K562 (cell line): ENCODE measurements around the gene AGAP3. TPM values are rescaled to one million over a fixed set of nuclear protein-coding genes. Genes with fewer than 3 reads are reported as not detected.

Experiments used
- ARID4B ChIP-seq: sonication (generic); formaldehyde crosslinking; IDR thresholded peaks from 2 replicates; pipeline ENCODE4 v1.8.0; 2022; ENCODE audit warnings: mild to moderate bottlenecking, missing genetic modification reagents
- BCOR ChIP-seq: fragments of 450-650 bp; IDR thresholded peaks from 2 replicates; pipeline ENCODE4 v1.6.1; 2016
- BHLHE40 ChIP-seq: IDR thresholded peaks from 2 replicates; pipeline ENCODE4 v1.6.1; 2011; ENCODE audit warnings: low read length, improper control_type of control experiment
- CEBPG ChIP-seq, 3 experiments: fragments of 200-800 bp in 1 of 3; sonication (Bioruptor generic) in 1 of 3; sonication (generic) in 1 of 3; formaldehyde crosslinking in 1 of 3; IDR thresholded peaks in 2 of 3; conservative IDR thresholded peaks in 1 of 3; 2 replicates each; pipeline versions ENCODE4 v1.6.1 to v1.8.0; 2016 to 2022; ENCODE audit warnings: missing compliant biosample characterization in 2 of 3, missing genetic modification characterization in 2 of 3, mild to moderate bottlenecking in 1 of 3, missing genetic modification reagents in 1 of 3
- CHD2 ChIP-seq: IDR thresholded peaks from 2 replicates; pipeline ENCODE4 v1.6.1; 2011; ENCODE audit warnings: low read depth, low read length
- COPS2 ChIP-seq: fragments of 450-650 bp; conservative IDR thresholded peaks from 2 replicates; pipeline ENCODE4 v1.6.1; 2016; ENCODE audit warnings: mild to moderate bottlenecking, moderate library complexity
- FIP1L1 ChIP-seq: fragments of 200-400 bp; formaldehyde crosslinking; IDR thresholded peaks from 2 replicates; pipeline ENCODE4 v1.6.1; 2018; ENCODE audit warnings: mild to moderate bottlenecking, low read depth, low read length; ENCODE audit not compliant: poor library complexity, severe bottlenecking
- FOXP1 ChIP-seq: sonication (generic); formaldehyde crosslinking; IDR thresholded peaks from 2 replicates; pipeline ENCODE4 v1.8.0; 2022; ENCODE audit warnings: mild to moderate bottlenecking, missing genetic modification reagents
- HDGF ChIP-seq: fragments of 450-650 bp; IDR thresholded peaks from 2 replicates; pipeline ENCODE4 v1.6.1; 2016
- IRF1 ChIP-seq: sonication (generic); formaldehyde crosslinking; IDR thresholded peaks from 2 replicates; pipeline ENCODE4 v1.8.0; 2022; ENCODE audit warnings: missing genetic modification reagents, mild to moderate bottlenecking, borderline replicate concordance
- JUNB ChIP-seq: fragments of 450-650 bp; formaldehyde crosslinking; conservative IDR thresholded peaks from 2 replicates; pipeline ENCODE4 v1.4.0; 2020; ENCODE audit warnings: mild to moderate bottlenecking
- RUNX1 ChIP-seq: sonication (generic); IDR thresholded peaks from 2 replicates; pipeline ENCODE4 v1.6.1; 2016; ENCODE audit warnings: antibody characterized with exemption, low read depth
- SAP30 ChIP-seq: fragments of 200-600 bp; sonication (generic); IDR thresholded peaks from 2 replicates; pipeline ENCODE4 v1.6.1; 2012; ENCODE audit warnings: borderline replicate concordance, low read depth, mild to moderate bottlenecking, moderate library complexity, low read length, control low read depth, inconsistent platforms; ENCODE audit not compliant: insufficient read depth, poor library complexity, severe bottlenecking
- SIX5 ChIP-seq, 2 experiments: IDR thresholded peaks; 2 replicates each; pipeline ENCODE4 v1.6.1; 2011; ENCODE audit warnings: low read length in 2 of 2, borderline replicate concordance in 1 of 2, low read depth in 1 of 2, mild to moderate bottlenecking in 1 of 2, moderate library complexity in 1 of 2; ENCODE audit not compliant: insufficient read depth in 1 of 2
- SREBF1 ChIP-seq: fragments of 150-350 bp; IDR thresholded peaks from 2 replicates; pipeline ENCODE4 v1.6.1; 2014; ENCODE audit warnings: antibody characterized with exemption, low read depth, low read length, borderline replicate concordance
- SRSF3 ChIP-seq: fragments of 200-400 bp; formaldehyde crosslinking; IDR thresholded peaks from 2 replicates; pipeline ENCODE4 v1.6.1; 2016; ENCODE audit warnings: mild to moderate bottlenecking, low read length, moderate library complexity; ENCODE audit not compliant: insufficient read depth
- ZNF280A ChIP-seq: fragments of 450-650 bp; IDR thresholded peaks from 2 replicates; pipeline ENCODE4 v1.6.1; 2018; ENCODE audit warnings: mild to moderate bottlenecking, low read depth; ENCODE audit not compliant: partially characterized antibody
- ZNF57 ChIP-seq: fragments of 450-650 bp; formaldehyde crosslinking; IDR thresholded peaks from 2 replicates; pipeline ENCODE4 v1.4.0; 2020; ENCODE audit warnings: mild to moderate bottlenecking, moderate library complexity
- polyA plus RNA-seq, 8 experiments: library from polyadenylated mRNA; depleted of rRNA in 4 of 8; stranded (reverse) in 5 of 8; unstranded in 3 of 8; fragments of >200 nt; fragmentation: Nextera tagmentation in 2 of 8; fragmentation: Illumina TruSeq in 1 of 8; extraction: Ambion mirVana in 2 of 8; extraction: Trizol in 1 of 8; gene quantifications; 2 replicates each; pipeline versions ENCODE4 v1.2.1 to v1.2.3, GENCODE V29; 2011 to 2014; ENCODE audit warnings: inconsistent platforms in 1 of 8, missing spikeins in 1 of 8
- total RNA-seq, 7 experiments: library from RNA; depleted of rRNA in 6 of 7; stranded (reverse); fragments of >200 nt in 6 of 7; fragmentation: Illumina TruSeq in 2 of 7; extraction: Trizol in 2 of 7; gene quantifications; 2 replicates each; pipeline versions ENCODE4 v1.2.1 to v1.2.3, GENCODE V29; 2011 to 2021; ENCODE audit warnings: low replicate concordance in 1 of 7

Gene AGAP3
- total and polyA plus RNA-seq, 9 of the 15 experiments (the other 6 are each of a cell fraction or from before 2014, with no cell fraction given), result 3.4 to 208 (median 62.2) TPM

- peak; percentile 78; the same call in 1 of the 2 replicates for TF ChIP-seq ARID4B
- TF ChIP-seq COPS2, result no peak
- 0 out of 2 replicates have a peak, but pooled peaks have one; percentile 13 for TF ChIP-seq BCOR
- 0 out of 2 replicates have a peak, but pooled peaks have one; percentile 17 for TF ChIP-seq IRF1 (CRISPR knock-in tag)
- TF ChIP-seq JUNB (CRISPR knock-in tag), result no peak
- peak; percentile 89; the same call in 1 of the 2 replicates for TF ChIP-seq FOXP1 (CRISPR knock-in tag)
- TF ChIP-seq SREBF1, result no peak
- TF ChIP-seq ZNF57 (CRISPR knock-in tag), result no peak
- TF ChIP-seq SAP30, result peak; percentile 53
- 0 out of 2 replicates have a peak, but pooled peaks have one; percentile 50 for TF ChIP-seq HDGF
- TF ChIP-seq SIX5 (IDR thresholded peaks at IDR 0.05; ENCODE audit: borderline replicate concordance in 1 of 2, insufficient read depth in 1 of 2, low read depth in 1 of 2, low read length in 2 of 2), result no peak
- TF ChIP-seq CHD2, result no peak
- no peak for TF ChIP-seq RUNX1
- no peak for TF ChIP-seq ZNF280A
- peak; percentile 14; the same call in 1 of the 2 replicates for TF ChIP-seq CEBPG (CRISPR knock-in tag; IDR thresholded peaks at IDR 0.05)
- TF ChIP-seq CEBPG (tag; conservative IDR thresholded peaks at IDR 0.05 in 1 of 2, IDR thresholded peaks at IDR 0.05 in 1 of 2), result no peak
- 0 out of 2 replicates have a peak, but pooled peaks have one; percentile 74 for TF ChIP-seq SRSF3
- peak; percentile 4; the same call in 1 of the 2 replicates for TF ChIP-seq BHLHE40
- TF ChIP-seq FIP1L1, result no peak
Observed at GRCh38 chr7:151080067-151080521, 6.2 kb upstream of the AGAP3 start (continued).
